Gastrocnemius medialis (tissue), 4 donors: ENCODE results near the gene NFIA.

ENCODE experiments used
- CTCF ChIP-seq, 5 experiments: fragments of 450-650 bp in 3 of 5; fragments of 200-600 bp in 2 of 5; sonication (generic) in 2 of 5; IDR thresholded peaks in 4 of 5; conservative IDR thresholded peaks in 1 of 5; 1 replicate in 4 of 5; 2 replicates in 1 of 5; pipeline ENCODE4 v1.5.1; 2016 to 2019; ENCODE audit warnings: antibody characterized with exemption in 5 of 5, mild to moderate bottlenecking in 3 of 5, moderate library complexity in 3 of 5
- POLR2A ChIP-seq, 2 donors: fragments of 450-650 bp; IDR thresholded peaks; one replicate each; pipeline ENCODE4 v1.6.1; 2017; ENCODE audit warnings: antibody characterized with exemption in 2 of 2, mild to moderate bottlenecking in 2 of 2, moderate library complexity in 2 of 2

DNA sequence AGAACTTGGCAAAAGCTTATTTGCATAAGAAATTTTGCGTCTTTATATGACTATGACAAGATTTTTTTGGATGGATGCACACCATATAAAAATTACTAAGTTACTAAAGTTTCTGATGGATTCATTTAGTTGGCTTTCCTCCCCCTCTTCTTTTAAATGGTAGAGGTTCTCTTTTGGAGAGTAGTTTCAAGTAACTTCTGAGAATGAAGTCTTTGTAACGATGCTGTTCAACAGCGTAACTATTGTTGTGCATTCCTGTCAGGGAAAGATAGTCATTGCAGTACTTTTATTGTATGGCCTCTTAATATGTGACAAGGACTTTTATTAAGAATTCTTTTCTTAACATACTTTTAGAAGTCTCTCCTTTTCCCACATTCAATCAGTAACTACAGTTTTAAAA lies 16.0 kb downstream of the NFIA start:
- TF ChIP-seq CTCF (IDR thresholded peaks at IDR 0.05 in 4 of 5, conservative IDR thresholded peaks at IDR 0.05 in 1 of 5) (no peak), POLR2A (IDR thresholded peaks at IDR 0.05) (no peak)
